ENCODE measurements around the gene ELANE.
"Not testable (repeated sequence)": the region's sequence is repeated elsewhere in the genome, so short reads cannot be mapped to it uniquely, and the experiment has no call there.

Gene ELANE

DNA sequence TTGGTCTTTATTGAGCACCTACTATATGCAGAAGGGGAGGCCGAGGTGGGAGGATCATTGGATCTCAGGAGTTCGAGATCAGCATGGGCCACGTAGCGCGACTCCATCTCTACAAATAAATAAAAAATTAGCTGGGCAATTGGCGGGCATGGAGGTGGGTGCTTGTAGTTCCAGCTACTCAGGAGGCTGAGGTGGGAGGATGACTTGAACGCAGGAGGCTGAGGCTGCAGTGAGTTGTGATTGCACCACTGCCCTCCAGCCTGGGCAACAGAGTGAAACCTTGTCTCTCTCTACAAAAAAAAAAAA lies 11.2 kb downstream of the ELANE start:
- no peak for DNase-seq

GRCh38 chr19:866769-867300 lies 14.7 kb downstream of the ELANE start:
- no peak for DNase-seq

DNA sequence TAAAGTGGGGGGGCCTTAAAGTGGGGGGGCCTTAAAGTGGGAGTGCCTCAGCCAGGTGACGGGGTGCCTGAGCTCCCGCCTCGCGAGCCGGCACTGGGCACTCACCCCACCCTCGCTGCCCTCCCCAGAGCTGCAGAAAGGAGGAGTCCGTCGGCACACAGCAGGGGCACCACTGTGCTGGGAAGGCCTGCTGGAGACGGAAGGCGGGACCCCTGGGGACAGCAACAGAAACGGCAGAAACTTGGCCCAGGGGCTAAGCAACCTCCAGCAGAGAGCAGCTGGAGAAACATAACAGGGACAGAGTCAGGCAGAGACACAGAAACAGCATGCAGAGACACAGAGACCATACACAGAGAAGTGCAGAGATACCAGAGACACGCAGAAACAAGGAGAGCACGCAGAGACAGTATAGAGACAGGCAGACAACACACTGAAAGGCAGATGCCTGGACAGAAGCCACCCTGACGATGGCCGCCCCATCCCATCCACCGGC lies 15.2 kb downstream of the ELANE start:
- no peak for DNase-seq

DNA sequence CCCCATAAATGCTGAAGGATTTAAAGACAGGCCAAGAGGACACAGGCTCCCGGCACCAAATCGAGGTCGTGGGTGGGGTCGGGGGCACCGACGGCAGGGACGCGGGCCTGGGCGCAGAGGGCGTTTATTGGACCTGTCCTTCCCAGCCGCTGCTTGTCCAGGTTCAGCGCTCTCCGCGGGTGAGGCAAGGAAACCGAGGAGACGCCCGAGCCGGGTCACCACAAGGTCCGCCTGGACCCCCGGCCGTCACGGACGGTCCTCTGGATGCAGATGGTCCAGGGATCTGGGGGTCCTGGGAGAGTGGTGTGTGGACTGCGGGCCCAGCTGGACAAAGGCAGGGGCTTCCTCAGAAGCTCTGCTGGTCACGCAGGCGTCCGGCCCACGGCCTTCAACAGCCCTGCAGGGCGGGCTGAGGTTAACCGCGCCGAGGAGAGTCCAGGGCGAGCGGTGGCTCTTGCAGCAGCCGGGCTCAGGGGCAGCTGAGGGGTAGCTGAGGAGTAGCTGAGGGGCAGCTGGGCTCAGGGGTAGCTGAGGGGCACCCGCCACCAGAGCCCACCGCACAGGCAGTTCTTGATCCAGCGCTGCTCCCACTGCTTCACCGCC lies 15.9 kb downstream of the ELANE start:
- no peak for DNase-seq

GRCh38 chr19:868458-869244 lies 16.5 kb downstream of the ELANE start:
- no peak for DNase-seq

DNA sequence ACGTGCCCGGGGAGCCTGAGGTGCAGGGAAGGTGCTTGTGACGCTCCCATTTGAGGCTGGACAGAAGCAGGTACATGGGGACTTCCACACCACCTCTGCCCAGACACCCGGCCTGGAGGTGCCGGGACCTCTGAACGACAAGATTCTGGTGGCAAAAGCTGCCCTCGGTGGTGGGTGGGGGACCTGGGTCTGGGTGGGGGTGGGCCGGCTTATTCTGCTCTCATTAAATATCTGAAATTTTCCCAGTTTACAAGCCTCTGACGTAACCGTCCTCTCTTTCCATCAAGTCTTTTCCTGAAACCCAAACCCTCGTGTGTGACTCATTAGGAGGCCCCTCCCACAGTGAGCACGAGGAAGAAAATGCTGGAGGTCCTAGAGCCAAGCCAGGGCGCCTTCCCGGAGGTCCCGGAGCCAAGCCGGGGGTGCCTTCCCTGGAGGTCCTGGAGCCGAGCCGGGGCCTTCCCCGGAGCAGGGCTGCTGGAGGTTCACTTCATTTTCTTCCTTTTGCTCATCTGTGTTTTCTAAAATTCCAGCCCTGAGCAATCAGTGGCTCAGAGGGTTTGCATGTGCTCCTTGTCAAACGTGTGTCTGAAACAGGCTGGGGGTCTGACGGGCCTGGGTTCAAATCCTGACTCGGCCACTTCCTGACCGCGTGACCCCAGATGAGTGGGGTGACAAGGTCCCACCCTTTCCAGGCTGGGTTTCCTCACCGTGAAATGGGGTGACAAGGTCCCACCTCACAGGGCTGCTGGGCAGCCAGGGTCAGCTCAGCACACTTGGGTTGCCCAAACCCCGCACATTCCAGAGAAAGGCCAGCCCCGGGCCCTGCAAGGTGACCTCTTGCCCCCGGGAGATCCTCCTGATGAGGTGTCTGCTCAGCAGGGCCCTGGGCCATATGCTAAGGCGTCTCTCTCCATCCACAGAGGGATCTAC lies 17.4 kb downstream of the ELANE start:
- DNase-seq: no peak

GRCh38 chr19:870314-870713 lies 18.2 kb downstream of the ELANE start:
- no peak for DNase-seq

GRCh38 chr19:870963-871401 lies 18.9 kb downstream of the ELANE start:
- peak; percentile 58 for DNase-seq

DNA sequence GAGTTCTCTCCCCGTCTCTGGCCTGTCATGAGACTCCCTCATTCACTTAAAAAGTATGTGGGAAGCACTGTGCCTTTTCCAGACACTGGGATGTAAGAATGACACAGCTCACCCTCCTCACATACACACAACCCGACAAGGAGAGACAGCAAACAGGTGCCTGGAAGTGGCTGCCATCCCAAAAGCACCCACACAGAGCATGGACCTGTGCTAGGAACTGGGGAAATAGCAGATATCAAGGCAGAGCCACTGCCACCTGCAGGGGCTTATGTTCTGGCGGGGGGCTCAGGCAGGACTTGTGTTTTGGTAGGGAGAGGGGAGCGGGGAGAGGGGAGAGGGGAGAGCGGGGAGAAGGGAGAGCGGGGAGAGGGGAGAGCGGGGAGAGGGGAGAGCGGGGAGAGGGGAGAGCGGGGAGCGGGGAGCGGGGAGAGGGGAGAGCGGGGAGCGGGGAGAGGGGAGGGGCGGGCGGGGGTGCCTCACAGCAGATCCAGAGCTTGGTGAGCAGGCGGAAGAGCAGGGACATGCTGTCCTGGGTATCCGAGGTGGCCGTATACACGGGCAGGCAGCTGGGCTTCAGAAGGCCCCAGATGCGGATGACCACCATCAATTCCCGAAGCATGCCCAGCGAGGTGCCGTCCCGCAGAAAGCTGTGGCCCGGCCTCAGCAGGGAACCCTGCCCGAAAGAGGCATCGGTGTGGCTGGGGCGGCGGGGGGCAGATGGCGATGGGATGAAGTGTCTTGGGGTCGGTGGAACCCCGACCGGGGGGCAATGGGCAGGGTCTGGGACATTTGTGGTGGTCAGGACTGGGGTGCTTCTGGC lies 19.6 kb downstream of the ELANE start:
- DNase-seq: no peak

GRCh38 chr19:872266-872951 lies 20.3 kb downstream of the ELANE start:
- DNase-seq: no peak

- no peak for DNase-seq
These were observed 21.0 kb downstream of the ELANE start for GRCh38 chr19:873084-873483.

- DNase-seq: no peak
These were observed 21.5 kb downstream of the ELANE start for GRCh38 chr19:873561-874041.

GRCh38 chr19:875265-875879 lies 23.3 kb downstream of the ELANE start:
- no peak for DNase-seq

GRCh38 chr19:876089-876488 lies 24.0 kb downstream of the ELANE start:
- no peak for DNase-seq

DNA sequence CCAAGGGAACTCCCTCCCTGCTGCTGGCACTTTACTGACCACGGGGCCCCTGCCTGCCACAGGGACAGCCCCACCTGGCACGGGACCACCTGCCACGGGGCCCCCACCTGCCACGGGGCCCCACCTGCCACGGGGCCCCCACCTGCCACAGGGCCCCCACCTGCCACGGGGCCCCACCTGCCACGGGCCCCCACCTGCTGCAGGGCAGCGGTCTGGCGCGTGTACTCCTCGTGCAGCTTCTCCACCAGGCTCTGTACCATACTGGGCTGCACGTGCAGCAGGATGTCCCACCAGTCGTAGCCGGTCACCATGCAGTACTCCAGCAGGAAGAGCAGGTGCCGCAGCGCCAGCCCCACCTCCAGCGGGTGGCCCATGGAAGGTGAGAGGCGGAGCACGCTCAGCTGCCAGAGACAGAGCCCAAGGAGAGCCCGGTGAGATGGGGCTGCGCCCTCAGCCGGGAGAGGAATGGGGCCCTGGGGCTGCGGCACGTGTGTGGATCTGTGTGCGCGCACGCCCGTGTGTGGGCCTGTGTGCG lies 24.7 kb downstream of the ELANE start:
- no peak for DNase-seq

DNA sequence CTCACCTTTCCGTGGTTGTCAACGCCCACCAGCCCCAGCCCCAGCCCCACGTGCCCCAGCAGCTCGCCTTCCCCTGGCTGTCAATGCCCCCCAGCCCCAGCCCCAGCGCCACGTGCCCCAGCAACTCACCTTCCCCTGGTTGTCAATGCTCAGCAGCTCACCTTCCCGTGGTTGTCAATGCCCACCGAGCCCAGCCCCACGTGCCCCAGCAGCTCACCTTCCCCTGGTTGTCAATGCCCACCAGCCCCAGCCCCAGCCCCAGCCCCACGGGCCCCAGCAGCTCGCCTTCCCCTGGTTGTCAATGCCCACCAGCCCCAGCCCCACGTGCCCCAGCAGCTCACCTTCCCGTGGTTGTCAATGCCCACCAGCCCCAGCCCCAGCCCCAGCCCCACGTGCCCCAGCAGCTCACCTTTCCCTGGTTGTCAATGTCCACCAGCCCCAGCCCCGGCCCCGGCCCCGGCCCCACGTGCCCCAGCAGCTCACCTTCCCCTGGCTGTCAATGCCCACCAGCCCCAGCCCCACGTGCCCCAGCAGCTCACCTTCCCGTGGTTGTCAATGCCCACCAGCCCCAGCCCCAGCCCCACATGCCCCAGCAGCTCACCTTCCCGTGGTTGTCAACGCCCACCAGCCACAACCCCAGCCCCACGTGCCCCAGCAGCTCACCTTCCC lies 26.0 kb downstream of the ELANE start:
- not testable (repeated sequence) for DNase-seq

GRCh38 chr19:878751-879561 lies 26.9 kb downstream of the ELANE start:
- DNase-seq: not testable (repeated sequence)

DNA sequence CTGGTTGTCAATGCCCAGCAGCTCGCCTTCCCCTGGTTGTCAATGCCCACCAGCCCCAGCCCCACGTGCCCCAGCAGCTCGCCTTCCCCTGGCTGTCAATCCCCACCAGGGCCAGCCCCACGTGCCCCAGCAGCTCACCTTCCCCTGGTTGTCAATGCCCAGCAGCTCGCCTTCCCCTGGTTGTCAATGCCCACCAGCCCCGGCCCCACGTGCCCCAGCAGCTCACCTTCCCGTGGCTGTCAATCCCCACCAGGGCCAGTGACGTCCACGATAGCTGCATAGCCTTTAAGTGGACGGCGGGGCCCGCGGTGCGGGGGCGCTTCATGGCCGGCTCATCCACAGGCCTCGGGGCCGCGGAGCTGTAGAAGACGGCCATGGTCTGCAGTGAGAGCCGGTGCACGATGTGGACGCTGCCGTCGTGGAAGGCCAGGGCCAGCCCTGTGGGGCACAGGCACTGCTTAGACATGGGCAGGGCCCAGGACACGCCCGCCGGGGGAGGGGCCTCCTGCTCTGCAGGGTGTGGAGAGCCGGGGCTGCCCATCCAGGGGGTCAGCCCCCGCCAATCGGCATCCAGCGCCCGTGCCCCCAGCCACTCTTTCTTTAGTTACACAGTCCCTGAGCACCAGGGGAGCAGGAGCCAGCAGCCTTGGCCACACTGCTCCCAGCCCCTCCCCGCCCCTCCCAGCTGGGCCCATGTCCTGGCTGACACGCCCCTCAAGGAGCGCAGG lies 27.8 kb downstream of the ELANE start:
- no peak for DNase-seq
